Colonic mucosa (tissue), 4 donors: ENCODE measurements around the gene SYCN. TPM values are rescaled to one million over a fixed set of nuclear protein-coding genes. Genes with fewer than 3 reads are reported as not detected.
A peak's percentile ranks its signal among the peaks of the same experiment; 100 is the strongest.

Experiments
- DNase-seq: peaks from one replicate; pipeline ENCODE4 v3.0.0-alpha.2; 2020
- H3K27ac ChIP-seq: fragments of 200-600 bp; one replicate; pipeline ENCODE4 v1.8.0; 2021
- H3K27me3 ChIP-seq: fragments of 200-600 bp; one replicate; pipeline ENCODE4 v1.8.0; 2021
- H3K36me3 ChIP-seq: fragments of 200-600 bp; one replicate; pipeline ENCODE4 v1.8.0; 2021
- H3K4me1 ChIP-seq: fragments of 200-600 bp; one replicate; pipeline ENCODE4 v1.8.0; 2021; ENCODE audit warnings: mild to moderate bottlenecking
- H3K4me3 ChIP-seq: fragments of 200-600 bp; one replicate; pipeline ENCODE4 v1.8.0; 2021
- H3K9ac ChIP-seq, 2 donors: one replicate each; pipeline ENCODE4 v1.7.0; 2013; ENCODE audit warnings: control low read depth in 2 of 2, low read depth in 2 of 2, low read length in 2 of 2
- H3K9me3 ChIP-seq: fragments of 200-600 bp; one replicate; pipeline ENCODE4 v1.8.0; 2021
- CTCF ChIP-seq: fragments of 200-600 bp; IDR thresholded peaks from one replicate; pipeline ENCODE4 v1.8.0; 2022; ENCODE audit warnings: antibody characterized with exemption, mild to moderate bottlenecking
- intact Hi-C: fragments of 100-400 bp; cut with DNase I; formaldehyde crosslinking; loops from one replicate; pipeline ENCODE4 v1.14.1; 2022
- total RNA-seq, 2 donors: library from RNA; stranded (reverse); fragmentation: NEBNext Ultra II Directional in 1 of 2; extraction: Animal tissue kit (Norgen Biotek cat#: 25700) in 1 of 2; gene quantifications; one replicate each; pipeline ENCODE4 v1.2.1, GENCODE V29; 2021
- donor health status: healthy.
- donor health status: DM: no; HTN: no; CAD: no.
- donor health status: DM: no; HTN: no; CAD: no.

SYCN gene
- total RNA-seq, 2 donors from 2014 or later, result 2.1 TPM; not detected in 1

GRCh38 chr19:39157997-39158389, 46.1 kb downstream of the SYCN start:
- no peak for TF ChIP-seq CTCF
- Histone ChIP-seq H3K27me3 (no peaks in the 10 kb centered on the region), H3K27ac (no peak overlapping the region), H3K36me3 (no peaks in the 10 kb centered on the region), H3K9me3 (no peaks in the 10 kb centered on the region), H3K9ac (no peak overlapping the region), H3K4me3 (no peak overlapping the region), H3K4me1 (peaks cover 27% of the 10 kb centered on the region)
- no peak for DNase-seq
- intact Hi-C loops, result no loop called here

- Histone ChIP-seq H3K27ac (no peak overlapping the region), H3K9ac (no peak overlapping the region), H3K27me3 (no peaks in the 10 kb centered on the region), H3K4me3 (no peak overlapping the region), H3K36me3 (no peaks in the 10 kb centered on the region), H3K9me3 (no peaks in the 10 kb centered on the region), H3K4me1 (peaks cover 27% of the 10 kb centered on the region)
- TF ChIP-seq CTCF, result no peak
- DNase-seq, result no peak
- intact Hi-C loops, result no loop called here
Measured at GRCh38 chr19:39157275-39157996, 46.6 kb downstream of the SYCN start.

GRCh38 chr19:39156326-39157230, 47.5 kb downstream of the SYCN start:
- peak; percentile 50 for DNase-seq
- Histone ChIP-seq H3K27ac (no peak overlapping the region), H3K4me1 (peaks cover 27% of the 10 kb centered on the region), H3K27me3 (no peaks in the 10 kb centered on the region), H3K9me3 (no peaks in the 10 kb centered on the region), H3K9ac (no peak overlapping the region), H3K36me3 (no peaks in the 10 kb centered on the region), H3K4me3 (no peak overlapping the region)
- TF ChIP-seq CTCF, result no peak
- intact Hi-C loops, result no loop called here

- H3K36me3 ChIP-seq, result no peaks in the 10 kb centered on the region
- H3K9ac ChIP-seq, result no peak overlapping the region
- peaks cover 27% of the 10 kb centered on the region for H3K4me1 ChIP-seq
- no peak overlapping the region for H3K4me3 ChIP-seq
- intact Hi-C loops, result no loop called here
- no peak overlapping the region for H3K27ac ChIP-seq
- no peaks in the 10 kb centered on the region for H3K27me3 ChIP-seq
- no peak for TF ChIP-seq CTCF
- H3K9me3 ChIP-seq, result no peaks in the 10 kb centered on the region
- DNase-seq, result no peak
Measured at GRCh38 chr19:39155741-39156140, 48.3 kb downstream of the SYCN start.

GRCh38 chr19:39155114-39155700, 48.9 kb downstream of the SYCN start:
- no peaks in the 10 kb centered on the region for H3K27me3 ChIP-seq
- TF ChIP-seq CTCF, result no peak
- no peak overlapping the region for H3K27ac ChIP-seq
- H3K9me3 ChIP-seq, result no peaks in the 10 kb centered on the region
- H3K4me1 ChIP-seq, result peaks cover 27% of the 10 kb centered on the region
- no peak overlapping the region for H3K9ac ChIP-seq
- H3K4me3 ChIP-seq, result no peak overlapping the region
- H3K36me3 ChIP-seq, result no peaks in the 10 kb centered on the region
- intact Hi-C loops, result no loop called here
- no peak for DNase-seq
